Neural progenitor cell (in vitro differentiated cells): ENCODE data around the gene PMFBP1. TPM values are rescaled to one million over a fixed set of nuclear protein-coding genes. Genes with fewer than 3 reads are reported as not detected.

Experiments used
- DNase-seq: peaks from one replicate; pipeline ENCODE4 v3.0.0-alpha.2; 2016; ENCODE audit warnings: low spot score
- H2AFZ ChIP-seq: fragments of 200-600 bp; sonication (generic); replicated peaks from 2 replicates; pipeline ENCODE4 v1.6.1; 2016; ENCODE audit warnings: antibody characterized with exemption
- H3F3A ChIP-seq: fragments of 200-600 bp; sonication (generic); 2 replicates; pipeline ENCODE4 v1.6.1; 2016; ENCODE audit warnings: antibody characterized with exemption, low read depth
- H3K27ac ChIP-seq: fragments of 200-600 bp; sonication (generic); 2 replicates; pipeline ENCODE4 v1.5.1; 2016; ENCODE audit warnings: mild to moderate bottlenecking
- H3K27me3 ChIP-seq: fragments of 200-600 bp; sonication (generic); 2 replicates; pipeline ENCODE4 v1.6.1; 2016; ENCODE audit warnings: mild to moderate bottlenecking, moderate library complexity
- H3K36me3 ChIP-seq: fragments of 200-600 bp; sonication (generic); 2 replicates; pipeline ENCODE4 v1.5.1; 2016
- H3K4me1 ChIP-seq: fragments of 200-600 bp; sonication (generic); 2 replicates; pipeline ENCODE4 v1.6.1; 2016; ENCODE audit warnings: mixed run types
- H3K4me2 ChIP-seq: fragments of 200-600 bp; sonication (generic); 2 replicates; pipeline ENCODE4 v1.6.1; 2016
- H3K4me3 ChIP-seq: fragments of 200-600 bp; sonication (generic); 2 replicates; pipeline ENCODE4 v1.5.1; 2016
- H3K79me2 ChIP-seq: fragments of 200-600 bp; sonication (generic); 2 replicates; pipeline ENCODE4 v1.6.1; 2016; ENCODE audit warnings: low read depth
- H3K9ac ChIP-seq: fragments of 200-600 bp; sonication (generic); 2 replicates; pipeline ENCODE4 v1.6.1; 2016
- H3K9me3 ChIP-seq: fragments of 200-600 bp; sonication (generic); 2 replicates; pipeline ENCODE4 v1.5.1; 2016; ENCODE audit warnings: low read depth
- H4K20me1 ChIP-seq: fragments of 200-600 bp; sonication (generic); 2 replicates; pipeline ENCODE4 v1.6.1; 2016; ENCODE audit warnings: low read depth
- H3K27ac Mint-ChIP-seq: 3 replicates; pipeline ENCODE4 v1.8.0; 2021; ENCODE audit warnings: mixed read lengths
- H3K27me3 Mint-ChIP-seq: 2 replicates; pipeline ENCODE4 v1.8.0; 2022; ENCODE audit warnings: low read depth, mild to moderate bottlenecking, inconsistent platforms, moderate library complexity, mixed read lengths; ENCODE audit not compliant: insufficient read depth
- H3K36me3 Mint-ChIP-seq: 3 replicates; pipeline ENCODE4 v1.8.0; 2021; ENCODE audit warnings: mixed read lengths
- H3K4me1 Mint-ChIP-seq: 3 replicates; pipeline ENCODE4 v1.8.0; 2021; ENCODE audit warnings: mixed read lengths
- H3K4me3 Mint-ChIP-seq: 3 replicates; pipeline ENCODE4 v1.8.0; 2021; ENCODE audit warnings: mild to moderate bottlenecking, moderate library complexity, mixed read lengths
- H3K9me3 Mint-ChIP-seq: 3 replicates; pipeline ENCODE4 v1.8.0; 2020; ENCODE audit warnings: mixed read lengths
- CTCF ChIP-seq: fragments of 200-600 bp; sonication (generic); IDR thresholded peaks from 2 replicates; pipeline ENCODE4 v1.5.1; 2017; ENCODE audit warnings: antibody characterized with exemption, mild to moderate bottlenecking
- EZH2 ChIP-seq: fragments of 200-600 bp; sonication (generic); IDR thresholded peaks from 2 replicates; pipeline ENCODE4 v1.6.1; 2017; ENCODE audit warnings: antibody characterized with exemption, mild to moderate bottlenecking, moderate library complexity
- EZH2phosphoT487 ChIP-seq: fragments of 200-600 bp; sonication (generic); IDR thresholded peaks from 2 replicates; pipeline ENCODE4 v1.6.1; 2017; ENCODE audit warnings: antibody characterized with exemption
- total RNA-seq: library from RNA; depleted of rRNA; stranded (reverse); fragments of >200 nt; gene quantifications from 2 replicates; pipeline ENCODE4 v1.2.3, GENCODE V29; 2015; ENCODE audit warnings: low replicate concordance

PMFBP1 gene
- total RNA-seq, 1 donor from 2014 or later: 12.8 TPM

GRCh38 chr16:72128701-72129100, 43.3 kb downstream of the PMFBP1 start:
- Histone ChIP-seq H3K4me2 (peak overlapping the region; percentile 28), H3K79me2 (no peaks in the 10 kb centered on the region), H3K27me3 (no peaks in the 10 kb centered on the region), H4K20me1 (no peaks in the 10 kb centered on the region), H3K9ac (no peak overlapping the region), H3K9me3 (no peaks in the 10 kb centered on the region), H2AFZ (no peak overlapping the region), H3K4me1 (peaks cover 20% of the 10 kb centered on the region), H3F3A (peaks cover 11% of the 10 kb centered on the region), H3K27ac (peak overlapping the region; percentile 27), H3K36me3 (no peaks in the 10 kb centered on the region), H3K4me3 (no peak overlapping the region)
- peaks cover 24% of the 10 kb centered on the region for H3K4me1 Mint-ChIP-seq
- no peak overlapping the region for H3K27ac Mint-ChIP-seq
- H3K4me3 Mint-ChIP-seq: no peak overlapping the region
- H3K27me3 Mint-ChIP-seq: peaks cover 2% of the 10 kb centered on the region
- DNase-seq: no peak
- H3K9me3 Mint-ChIP-seq: no peaks in the 10 kb centered on the region
- H3K36me3 Mint-ChIP-seq: no peaks in the 10 kb centered on the region
- TF ChIP-seq EZH2phosphoT487 (no peak), CTCF (no peak), EZH2 (no peak)

- no peak overlapping the region for H2AFZ ChIP-seq
- H3K79me2 ChIP-seq: no peaks in the 10 kb centered on the region
- H3K4me1 ChIP-seq: peaks cover 20% of the 10 kb centered on the region
- H3K36me3 ChIP-seq: no peaks in the 10 kb centered on the region
- no peaks in the 10 kb centered on the region for H3K9me3 ChIP-seq
- H3K27me3 Mint-ChIP-seq: peaks cover under 1% of the 10 kb centered on the region
- H3K27me3 ChIP-seq: no peaks in the 10 kb centered on the region
- TF ChIP-seq CTCF: no peak
- no peak for TF ChIP-seq EZH2
- no peak overlapping the region for H3K4me3 Mint-ChIP-seq
- DNase-seq: no peak
- no peak overlapping the region for H3K4me3 ChIP-seq
- no peak overlapping the region for H3K27ac ChIP-seq
- no peak overlapping the region for H3K27ac Mint-ChIP-seq
- H3K4me2 ChIP-seq: no peak overlapping the region
- H3K9me3 Mint-ChIP-seq: no peaks in the 10 kb centered on the region
- peaks cover 24% of the 10 kb centered on the region for H3K4me1 Mint-ChIP-seq
- H4K20me1 ChIP-seq: no peaks in the 10 kb centered on the region
- H3K9ac ChIP-seq: no peak overlapping the region
- no peaks in the 10 kb centered on the region for H3K36me3 Mint-ChIP-seq
- H3F3A ChIP-seq: peaks cover 11% of the 10 kb centered on the region
Observed at GRCh38 chr16:72126429-72126765, 45.6 kb downstream of the PMFBP1 start.

- peak overlapping the region; percentile 61 for H3K27ac Mint-ChIP-seq
- Histone ChIP-seq H3K9ac (no peak overlapping the region), H3F3A (peaks cover 11% of the 10 kb centered on the region), H3K27ac (no peak overlapping the region), H3K36me3 (no peaks in the 10 kb centered on the region), H3K27me3 (no peaks in the 10 kb centered on the region), H3K4me1 (peaks cover 20% of the 10 kb centered on the region), H4K20me1 (no peaks in the 10 kb centered on the region), H3K79me2 (no peaks in the 10 kb centered on the region), H3K4me3 (no peak overlapping the region), H2AFZ (no peak overlapping the region), H3K4me2 (no peak overlapping the region), H3K9me3 (no peaks in the 10 kb centered on the region)
- H3K27me3 Mint-ChIP-seq: peaks cover 3% of the 10 kb centered on the region
- no peak for TF ChIP-seq EZH2phosphoT487
- TF ChIP-seq EZH2: no peak
- TF ChIP-seq CTCF: no peak
- no peak for DNase-seq
- H3K36me3 Mint-ChIP-seq: no peaks in the 10 kb centered on the region
- H3K4me1 Mint-ChIP-seq: peaks cover 24% of the 10 kb centered on the region
- no peak overlapping the region for H3K4me3 Mint-ChIP-seq
- H3K9me3 Mint-ChIP-seq: no peaks in the 10 kb centered on the region
Observed at GRCh38 chr16:72125635-72126428, 46.1 kb downstream of the PMFBP1 start.
